SK-MEL-5 (cell line): ENCODE results near the gene OTUD1. TPM values are rescaled to one million over a fixed set of nuclear protein-coding genes. Genes with fewer than 3 reads are reported as not detected.

Experiments
- small RNA-seq, 2 experiments: library from RNA; depleted of rRNA; stranded (forward); fragments of <200 nt; gene quantifications; one replicate each; pipeline ENCODE3, GENCODE V24; 2014
- total RNA-seq: library from RNA; depleted of rRNA; stranded (reverse); fragments of >200 nt; shearing (Covaris generic); gene quantifications from 2 replicates; pipeline ENCODE4 v1.2.3, GENCODE V29; 2014; rRNA removed

OTUD1 gene
- total RNA-seq, 1 experiment from 2014 or later = 5.4 TPM

Small RNA genes within 50 kb of the gene (small RNA-seq; reads per million reads assigned to genes)
- 0 reads per million in 2 experiments for gene MIR1254-2

Other genes starting within 250 kb of the OTUD1 start
- gene PTF1A, start 246.8 kb upstream of the OTUD1 start, total RNA-seq = not detected in 2 replicates
- gene C10orf67, start 94.3 kb upstream of the OTUD1 start, total RNA-seq = not detected in 2 replicates